A549 (cell line): ENCODE data around the gene USP54. TPM values are rescaled to one million over a fixed set of nuclear protein-coding genes. Genes with fewer than 3 reads are reported as not detected.

Source experiments
- ATAC-seq, 2 experiments: fragments of 200-7000 bp in 1 of 2; fragments of >200 bp in 1 of 2; cut with Nextera tagmentation in 1 of 2; cut with Tn5 transposase in 1 of 2; 3 replicates each; pipeline versions ENCODE4 v1.8.0 to v1.9.1; 2018 to 2020; ENCODE audit warnings: mild to moderate bottlenecking in 1 of 2, moderate library complexity in 1 of 2
- CTCF ChIA-PET: fragments of 300-600 bp; sonication (Branson Sonifier 250); formaldehyde crosslinking; extraction: SDS; loops from one replicate; lab custom pipeline; 2021; ENCODE audit warnings: antibody characterized with exemption, inconsistent platforms; lab: Yijun Ruan, JAX
- POLR2A ChIA-PET: fragments of 350-600 bp; formaldehyde crosslinking; extraction: SDS; loops from one replicate; lab custom pipeline; 2021; ENCODE audit warnings: antibody characterized with exemption, inconsistent platforms; lab: Yijun Ruan, JAX
- DNase-seq, 2 experiments: peaks; one replicate each; pipeline versions ENCODE4 v3.0.0 to v3.0.0-alpha.2; 2011 to 2016; ENCODE audit warnings: low read depth in 1 of 2, low spot score in 1 of 2
- FAIRE-seq: peaks from 2 replicates; lab custom pipeline; 2011; peaks lifted over from hg19 to GRCh38; lab: Jason Lieb, UNC
- H3K27ac ChIP-seq, 2 experiments: fragments of >200 bp; sonication (Bioruptor Twin); formaldehyde crosslinking; 3 replicates each; pipeline ENCODE4 v1.5.1; 2016 to 2017
- H3K4me1 ChIP-seq: fragments of >200 bp; sonication (Bioruptor Twin); formaldehyde crosslinking; 3 replicates; pipeline ENCODE4 v1.6.1; 2016
- H3K4me2 ChIP-seq: fragments of >200 bp; sonication (Bioruptor Twin); formaldehyde crosslinking; 3 replicates; pipeline ENCODE4 v1.6.1; 2016
- H3K4me3 ChIP-seq: fragments of >200 bp; sonication (Bioruptor Twin); formaldehyde crosslinking; 3 replicates; pipeline ENCODE4 v1.5.1; 2016
- H3K9me3 ChIP-seq: fragments of >200 bp; sonication (Bioruptor Twin); formaldehyde crosslinking; 3 replicates; pipeline ENCODE4 v1.6.1; 2016
- BCL3 ChIP-seq: fragments of >200 bp; sonication (Bioruptor Twin); formaldehyde crosslinking; IDR thresholded peaks from 3 replicates; pipeline ENCODE4 v1.6.1; 2016
- BHLHE40 ChIP-seq: IDR thresholded peaks from 2 replicates; pipeline ENCODE4 v1.6.1; 2012; ENCODE audit warnings: low read depth, low read length, inconsistent platforms
- CBX8 ChIP-seq: fragments of 200-600 bp; sonication (generic); IDR thresholded peaks from 2 replicates; pipeline ENCODE4 v1.6.1; 2016
- CEBPB ChIP-seq, 2 experiments: fragments of >200 bp in 1 of 2; sonication (Bioruptor Twin) in 1 of 2; formaldehyde crosslinking in 1 of 2; IDR thresholded peaks; 2 replicates each; pipeline ENCODE4 v1.6.1; 2012 to 2016
- CTCF ChIP-seq: fragments of >200 bp; sonication (Bioruptor Twin); formaldehyde crosslinking; IDR thresholded peaks from 3 replicates; pipeline ENCODE4 v1.5.1; 2016
- FOXS1 ChIP-seq: fragments of 250-450 bp; sonication (Bioruptor Pico); IDR thresholded peaks from 2 replicates; pipeline ENCODE4 v1.5.0; 2020; ENCODE audit warnings: mild to moderate bottlenecking, moderate library complexity
- HES2 ChIP-seq: fragments of >200 bp; sonication (Bioruptor Twin); formaldehyde crosslinking; IDR thresholded peaks from 2 replicates; pipeline ENCODE4 v1.6.1; 2016
- HOXB13 ChIP-seq: fragments of 250-450 bp; sonication (Bioruptor Pico); IDR thresholded peaks from 2 replicates; pipeline ENCODE4 v1.5.0; 2020; ENCODE audit warnings: low read depth, mild to moderate bottlenecking, moderate library complexity
- HOXB5 ChIP-seq: fragments of 250-450 bp; sonication (Bioruptor Pico); IDR thresholded peaks from 2 replicates; pipeline ENCODE4 v1.5.0; 2020; ENCODE audit warnings: mild to moderate bottlenecking, moderate library complexity
- JUNB ChIP-seq: fragments of >200 bp; sonication (Bioruptor Twin); formaldehyde crosslinking; IDR thresholded peaks from 2 replicates; pipeline ENCODE4 v1.6.1; 2016
- MAX ChIP-seq: IDR thresholded peaks from 2 replicates; pipeline ENCODE4 v1.6.1; 2012
- MAZ ChIP-seq: fragments of 150-350 bp; IDR thresholded peaks from 2 replicates; pipeline ENCODE4 v1.6.1; 2014; ENCODE audit warnings: antibody characterized with exemption, low read depth, low read length, borderline replicate concordance
- PBX3 ChIP-seq: IDR thresholded peaks from 2 replicates; pipeline ENCODE4 v1.6.1; 2012
- RAD21 ChIP-seq, 2 experiments: fragments of >200 bp in 1 of 2; sonication (Bioruptor Twin) in 1 of 2; formaldehyde crosslinking in 1 of 2; IDR thresholded peaks in 1 of 2; conservative IDR thresholded peaks in 1 of 2; 2 replicates in 1 of 2; 3 replicates in 1 of 2; pipeline ENCODE4 v1.6.1; 2012 to 2018; ENCODE audit warnings: inconsistent platforms in 1 of 2
- REST ChIP-seq: fragments of 200-600 bp; sonication (generic); IDR thresholded peaks from 2 replicates; pipeline ENCODE4 v1.6.1; 2016; ENCODE audit warnings: antibody characterized with exemption, mild to moderate bottlenecking, moderate library complexity
- RFX5 ChIP-seq: fragments of 450-650 bp; IDR thresholded peaks from 2 replicates; pipeline ENCODE4 v1.7.1; 2014; ENCODE audit warnings: antibody characterized with exemption, mild to moderate bottlenecking, moderate library complexity
- SMC3 ChIP-seq: fragments of >200 bp; sonication (Bioruptor Twin); formaldehyde crosslinking; IDR thresholded peaks from 3 replicates; pipeline ENCODE4 v1.6.1; 2018; ENCODE audit warnings: inconsistent platforms
- TFCP2L1 ChIP-seq: fragments of 250-450 bp; sonication (Bioruptor Pico); IDR thresholded peaks from 2 replicates; pipeline ENCODE4 v1.5.0; 2021; ENCODE audit warnings: mild to moderate bottlenecking
- ZC3H11A ChIP-seq: fragments of 450-650 bp; IDR thresholded peaks from 2 replicates; pipeline ENCODE4 v1.6.1; 2014; ENCODE audit warnings: antibody characterized with exemption, mild to moderate bottlenecking
- WGBS: methylation state at CpG from one replicate; pipeline ENCODE4 v1.1.6; 2017; ENCODE audit errors: missing lambda C conversion rate; 5-methylcytosine and 5-hydroxymethylcytosine counted together
- polyA plus RNA-seq, 4 experiments: library from polyadenylated mRNA; depleted of rRNA in 3 of 4; stranded (reverse); fragments of >200 nt; fragmentation: RNase III in 1 of 4; extraction: RNeasy Plus Mini Kit Qiagen cat#74134 plus additional on column Dnase treatment in 1 of 4; gene quantifications; 2 replicates in 3 of 4; 3 replicates in 1 of 4; pipeline ENCODE4 v1.2.3, GENCODE V29; 2011 to 2017

USP54 gene
- polyA plus RNA-seq, 2 of the 4 experiments (the other 2 are of a cell fraction): 8.8 to 32.5 TPM

- POLR2A ChIA-PET: no interaction called here
These were observed 142.0 kb downstream of the USP54 start for GRCh38 chr10:73449113-73449512.

More at GRCh38 chr10:73449113-73449512, 142.0 kb downstream of the USP54 start:
- no peak overlapping the region for H3K4me2 ChIP-seq
- WGBS: 53% methylated on average over 1 of the region's 1 CpG
- TF ChIP-seq SMC3 (no peak), CEBPB (IDR thresholded peaks at IDR 0.05) (no peak), PBX3 (no peak), TFCP2L1 (CRISPR knock-in tag) (no peak), CBX8 (no peak), MAZ (no peak), MAX (no peak), HOXB13 (no peak), HES2 (no peak), JUNB (no peak), RFX5 (no peak), REST (no peak), RAD21 (conservative IDR thresholded peaks at IDR 0.05 in 1 of 2, IDR thresholded peaks at IDR 0.05 in 1 of 2) (no peak), HOXB5 (CRISPR knock-in tag) (no peak), FOXS1 (CRISPR knock-in tag) (no peak), BHLHE40 (no peak), CTCF (no peak), BCL3 (no peak), ZC3H11A (no peak)
- TF ChIP-seq, all 56 proteins: peak for 0
- CTCF ChIA-PET: no interaction called here
- H3K9me3 ChIP-seq: no peaks in the 10 kb centered on the region
- ATAC-seq (no peak), FAIRE-seq (peak; percentile 54), DNase-seq (no peak)
- H3K27ac ChIP-seq: no peak overlapping the region
- H3K4me1 ChIP-seq: no peaks in the 10 kb centered on the region
- H3K4me3 ChIP-seq: no peak overlapping the region
